GM23248 (cell line): Measurements from ENCODE around the gene GRIK5. TPM values are rescaled to one million over a fixed set of nuclear protein-coding genes. Genes with fewer than 3 reads are reported as not detected.
"Not testable (repeated sequence)": the region's sequence is repeated elsewhere in the genome, so short reads cannot be mapped to it uniquely, and the experiment has no call there.

Source experiments
- DNase-seq: peaks from one replicate; pipeline ENCODE4 v3.0.0-alpha.2; 2015
- H2AFZ ChIP-seq: fragments of 200-600 bp; sonication (generic); 2 replicates; pipeline ENCODE4 v1.6.1; 2016; ENCODE audit warnings: antibody characterized with exemption
- H3F3A ChIP-seq: fragments of 200-600 bp; sonication (generic); 2 replicates; pipeline ENCODE4 v1.6.1; 2016; ENCODE audit warnings: mild to moderate bottlenecking, antibody characterized with exemption, mixed run types; ENCODE audit not compliant: insufficient read depth
- H3K27ac ChIP-seq: fragments of 200-600 bp; sonication (generic); 2 replicates; pipeline ENCODE4 v1.5.1; 2016; ENCODE audit warnings: mild to moderate bottlenecking
- H3K27me3 ChIP-seq: fragments of 200-600 bp; sonication (generic); replicated peaks from 2 replicates; pipeline ENCODE4 v1.6.1; 2016; ENCODE audit warnings: mild to moderate bottlenecking; ENCODE audit not compliant: insufficient read depth
- H3K36me3 ChIP-seq: fragments of 200-600 bp; sonication (generic); 2 replicates; pipeline ENCODE4 v1.6.1; 2016; ENCODE audit warnings: low read depth, mild to moderate bottlenecking
- H3K4me1 ChIP-seq: fragments of 200-600 bp; sonication (generic); 2 replicates; pipeline ENCODE4 v1.6.1; 2016; ENCODE audit warnings: mild to moderate bottlenecking; ENCODE audit not compliant: insufficient read depth
- H3K4me2 ChIP-seq: fragments of 200-600 bp; sonication (generic); one replicate; pipeline ENCODE4 v1.6.1; 2016; ENCODE audit warnings: mild to moderate bottlenecking; ENCODE audit not compliant: unreplicated experiment
- H3K4me3 ChIP-seq: fragments of 200-600 bp; sonication (generic); 2 replicates; pipeline ENCODE4 v1.5.1; 2016; ENCODE audit warnings: mild to moderate bottlenecking
- H3K79me2 ChIP-seq: fragments of 200-600 bp; sonication (generic); 2 replicates; pipeline ENCODE4 v1.6.1; 2016; ENCODE audit warnings: mild to moderate bottlenecking; ENCODE audit not compliant: insufficient read depth
- H3K9ac ChIP-seq: fragments of 200-600 bp; sonication (generic); 2 replicates; pipeline ENCODE4 v1.6.1; 2016; ENCODE audit warnings: mild to moderate bottlenecking
- H3K9me2 ChIP-seq: fragments of 200-600 bp; sonication (generic); 2 replicates; pipeline ENCODE4 v1.6.1; 2016; ENCODE audit warnings: mixed run types, mild to moderate bottlenecking, moderate library complexity; ENCODE audit not compliant: insufficient read depth
- H3K9me3 ChIP-seq: fragments of 200-600 bp; sonication (generic); one replicate; pipeline ENCODE4 v1.6.1; 2017; ENCODE audit warnings: low read depth
- H4K20me1 ChIP-seq: fragments of 200-600 bp; sonication (generic); 2 replicates; pipeline ENCODE4 v1.6.0; 2016; ENCODE audit not compliant: insufficient read depth
- EZH2 ChIP-seq: fragments of 200-600 bp; sonication (generic); IDR thresholded peaks from 2 replicates; pipeline ENCODE4 v1.6.1; 2018; ENCODE audit warnings: antibody characterized with exemption, mild to moderate bottlenecking; ENCODE audit not compliant: insufficient read depth, poor library complexity, severe bottlenecking
- EZH2phosphoT487 ChIP-seq: fragments of 200-600 bp; sonication (generic); IDR thresholded peaks from 2 replicates; pipeline ENCODE4 v1.6.1; 2018; ENCODE audit warnings: antibody characterized with exemption, moderate library complexity, mild to moderate bottlenecking, low read depth; ENCODE audit not compliant: insufficient read depth
- WGBS, 2 experiments: methylation state at CpG; one replicate each; pipeline ENCODE4 v1.1.6; 2015 to 2017; ENCODE audit warnings: low lambda C conversion rate in 2 of 2, low coverage in 1 of 2; ENCODE audit errors: missing lambda C conversion rate in 2 of 2; 5-methylcytosine and 5-hydroxymethylcytosine counted together
- in situ Hi-C: fragments of 300-500 bp; cut with MboI; formaldehyde crosslinking; loops from 2 replicates; pipeline ENCODE4 v1.15.0; 2020
- polyA plus RNA-seq: library from polyadenylated mRNA; unstranded; fragments of >200 nt; fragmentation: Nextera tagmentation; extraction: Ambion mirVana; gene quantifications from 2 replicates; pipeline ENCODE4 v1.2.1, GENCODE V29; 2016
- total RNA-seq: library from RNA; depleted of rRNA; stranded (reverse); fragments of >200 nt; shearing (Covaris generic); gene quantifications from 2 replicates; pipeline ENCODE4 v1.2.3, GENCODE V29; 2014

The GRIK5 gene
- total and polyA plus RNA-seq, 2 experiments from 2014 or later: not detected

GRCh38 chr19:42037649-42038048 lies 32.4 kb downstream of the GRIK5 start:
- TF ChIP-seq EZH2 (no peak), EZH2phosphoT487 (no peak)
- WGBS, 2 experiments: 52 to 60% methylated on average over 5 of the region's 5 CpGs
- Histone ChIP-seq H3K4me3 (no peak overlapping the region), H3K4me2 (no peak overlapping the region), H3K27ac (no peak overlapping the region), H3K9ac (no peak overlapping the region), H3K79me2 (no peaks in the 10 kb centered on the region), H4K20me1 (no peaks in the 10 kb centered on the region), H3K9me2 (no peaks in the 10 kb centered on the region), H3K27me3 (no peaks in the 10 kb centered on the region), H3K4me1 (no peaks in the 10 kb centered on the region), H3K36me3 (no peaks in the 10 kb centered on the region), H3K9me3 (no peaks in the 10 kb centered on the region), H3F3A (no peaks in the 10 kb centered on the region), H2AFZ (no peak overlapping the region)
- DNase-seq: no peak
- in situ Hi-C loops: no loop called here

DNA sequence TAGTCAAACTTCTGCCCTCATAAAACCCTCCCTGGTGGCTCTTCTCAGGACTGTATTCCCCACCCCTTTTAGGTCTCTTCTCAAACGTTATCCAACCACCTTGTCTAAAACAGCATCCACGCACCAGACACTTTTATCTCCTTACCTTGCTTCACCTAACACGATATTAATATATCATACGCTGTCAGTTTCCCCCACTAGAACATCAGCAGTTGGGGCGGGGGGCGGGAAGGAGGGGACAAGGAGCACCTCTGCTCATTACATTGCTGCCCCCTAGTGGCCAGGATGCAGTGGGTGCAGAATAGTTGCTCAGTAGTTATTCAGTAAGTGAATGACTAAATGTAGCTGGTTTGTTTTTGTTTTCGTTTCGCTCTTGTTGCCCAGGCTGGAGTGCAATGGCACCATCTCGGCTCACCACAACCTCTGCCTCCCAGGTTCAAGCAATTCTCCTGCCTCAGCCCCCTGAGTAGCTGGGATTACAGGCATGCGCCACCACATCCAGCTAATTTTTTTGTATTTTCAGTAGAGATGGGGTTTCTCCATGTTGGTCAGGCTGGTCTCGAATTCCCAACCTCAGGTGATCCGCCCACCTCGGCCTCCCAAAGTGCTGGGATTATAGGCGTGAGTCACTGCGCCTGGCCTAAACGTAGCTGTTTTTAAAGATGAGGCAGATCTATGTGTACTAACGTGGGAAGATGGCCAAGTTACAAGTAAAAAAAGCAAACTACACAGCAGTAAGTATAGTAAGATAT lies 35.2 kb downstream of the GRIK5 start:
- H3K9me2 ChIP-seq, H3K27me3 ChIP-seq, H3K9me3 ChIP-seq, H3K36me3 ChIP-seq, in situ Hi-C loops, H4K20me1 ChIP-seq, H3F3A ChIP-seq, H3K79me2 ChIP-seq, H3K4me1 ChIP-seq: not testable (repeated sequence)
- Histone ChIP-seq H3K4me3 (peak overlapping the region; percentile 67), H2AFZ (peak overlapping the region; percentile 70), H3K9ac (peak overlapping the region; percentile 78), H3K27ac (peak overlapping the region; percentile 79), H3K4me2 (peak overlapping the region; percentile 79)
- DNase-seq: peak; percentile 84
- WGBS, 2 experiments: 15 to 16% methylated on average over 17 of the region's 17 CpGs

DNA sequence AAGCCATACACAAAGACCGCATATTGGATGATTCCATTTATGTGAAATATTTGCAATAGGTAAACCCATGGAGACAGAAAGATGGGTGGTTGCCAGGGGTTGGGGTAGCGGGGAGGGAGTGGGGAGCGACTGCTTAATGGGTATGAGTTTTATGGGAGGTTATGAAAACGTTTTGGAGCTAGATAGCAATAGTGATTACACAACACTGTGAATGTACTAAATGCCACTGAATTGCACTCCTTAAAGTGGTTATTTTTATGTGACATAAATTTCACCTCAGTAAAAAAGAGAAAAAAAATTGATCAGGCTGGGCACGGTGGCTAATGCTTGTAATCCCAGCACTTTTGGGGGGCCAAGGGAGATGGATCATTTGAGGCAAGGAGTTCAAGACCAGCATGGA lies 36.6 kb downstream of the GRIK5 start:
- Histone ChIP-seq H4K20me1 (no peaks in the 10 kb centered on the region), H3K4me2 (no peak overlapping the region), H3K4me3 (no peak overlapping the region), H3K27me3 (no peaks in the 10 kb centered on the region), H3K9me3 (no peaks in the 10 kb centered on the region), H3K27ac (no peak overlapping the region), H3K9me2 (no peaks in the 10 kb centered on the region), H3K79me2 (no peaks in the 10 kb centered on the region), H3K36me3 (no peaks in the 10 kb centered on the region), H2AFZ (no peak overlapping the region), H3K9ac (no peak overlapping the region), H3F3A (no peaks in the 10 kb centered on the region), H3K4me1 (no peaks in the 10 kb centered on the region)
- no peak for TF ChIP-seq EZH2phosphoT487
- TF ChIP-seq EZH2: no peak
- in situ Hi-C loops: no loop called here
- WGBS, 2 experiments: 65 to 68% methylated on average over 5 of the region's 5 CpGs
- no peak for DNase-seq

- Histone ChIP-seq H3F3A (no peaks in the 10 kb centered on the region), H3K27me3 (no peaks in the 10 kb centered on the region), H3K79me2 (no peaks in the 10 kb centered on the region), H3K27ac (no peak overlapping the region), H3K4me3 (no peak overlapping the region), H2AFZ (no peak overlapping the region), H3K4me1 (no peaks in the 10 kb centered on the region), H3K4me2 (no peak overlapping the region), H3K36me3 (no peaks in the 10 kb centered on the region), H3K9me2 (no peaks in the 10 kb centered on the region), H4K20me1 (no peaks in the 10 kb centered on the region), H3K9me3 (no peaks in the 10 kb centered on the region), H3K9ac (no peak overlapping the region)
- 67 to 75% methylated on average over 5 of the region's 5 CpGs for WGBS, 2 experiments
- TF ChIP-seq EZH2 (no peak), EZH2phosphoT487 (no peak)
- DNase-seq: no peak
- in situ Hi-C loops: no loop called here
These were observed 37.6 kb downstream of the GRIK5 start for GRCh38 chr19:42032431-42032830.
